GM12872 (cell line): Measurements from ENCODE around the gene MYG1.

Experiments
- CTCF ChIP-seq: IDR thresholded peaks from 3 replicates; pipeline ENCODE4 v1.5.1; 2011; ENCODE audit warnings: low read depth, mild to moderate bottlenecking, low read length, moderate library complexity; ENCODE audit not compliant: insufficient read depth

The MYG1 gene

DNA sequence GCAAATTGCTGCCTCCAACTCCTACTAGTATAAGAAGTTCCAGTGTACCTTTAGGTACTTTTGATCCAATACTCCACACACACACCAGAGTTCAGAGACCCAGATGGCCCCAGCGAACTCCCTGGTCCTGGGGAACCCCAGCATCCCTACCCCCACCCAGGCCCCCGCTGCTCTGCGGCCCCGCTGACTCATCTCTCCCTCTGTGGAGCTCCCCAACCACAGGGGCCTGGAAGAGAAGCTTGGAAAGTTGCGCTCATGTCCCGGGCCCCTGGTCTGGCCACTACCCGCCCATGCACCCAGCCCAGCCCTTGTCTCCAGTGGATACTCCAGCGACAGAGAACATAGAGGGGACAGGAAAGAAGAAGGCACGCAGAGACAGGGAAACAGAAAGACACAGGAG is 40.9 kb downstream of the MYG1 start:
- no peak for TF ChIP-seq CTCF

DNA sequence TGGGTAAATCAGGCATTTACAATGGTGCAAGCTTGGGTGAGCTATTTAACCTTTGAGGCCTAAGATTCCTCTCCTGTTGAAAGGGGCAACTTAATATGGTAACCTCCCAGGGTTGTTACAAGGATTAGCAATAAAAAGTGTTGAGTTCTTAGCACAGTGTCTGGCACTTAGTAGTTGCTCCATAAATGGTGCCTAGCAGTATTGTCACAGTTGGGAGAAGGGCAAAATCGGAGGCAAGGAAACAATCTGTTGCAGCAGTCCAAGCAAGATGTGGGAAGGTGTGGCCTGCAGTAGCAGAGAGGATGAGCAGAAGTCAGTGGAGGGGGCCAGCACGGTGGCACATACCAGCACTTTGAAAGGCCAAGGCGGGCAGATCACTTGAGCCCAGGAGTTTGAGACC is 44.0 kb downstream of the MYG1 start:
- TF ChIP-seq CTCF, result no peak

DNA sequence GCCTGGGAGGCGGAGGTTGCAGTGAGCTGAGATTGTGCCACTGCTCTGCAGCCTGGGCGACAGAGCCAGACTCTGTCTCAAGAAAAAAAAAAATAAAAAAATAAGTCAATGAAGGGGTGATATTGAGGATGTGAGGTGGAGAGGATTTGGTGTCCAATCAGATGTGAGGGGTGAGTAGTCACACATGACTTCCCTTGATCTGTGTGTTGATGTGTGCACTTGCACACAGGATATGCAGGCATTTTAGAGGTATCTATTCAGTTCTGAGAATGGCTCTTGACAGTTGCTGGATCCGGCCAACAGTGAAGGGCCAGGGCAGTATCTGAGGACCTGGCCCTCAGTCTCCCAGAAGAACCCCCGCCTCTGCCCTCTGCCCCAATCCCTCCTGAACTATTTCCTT is 44.5 kb downstream of the MYG1 start:
- no peak for TF ChIP-seq CTCF

DNA sequence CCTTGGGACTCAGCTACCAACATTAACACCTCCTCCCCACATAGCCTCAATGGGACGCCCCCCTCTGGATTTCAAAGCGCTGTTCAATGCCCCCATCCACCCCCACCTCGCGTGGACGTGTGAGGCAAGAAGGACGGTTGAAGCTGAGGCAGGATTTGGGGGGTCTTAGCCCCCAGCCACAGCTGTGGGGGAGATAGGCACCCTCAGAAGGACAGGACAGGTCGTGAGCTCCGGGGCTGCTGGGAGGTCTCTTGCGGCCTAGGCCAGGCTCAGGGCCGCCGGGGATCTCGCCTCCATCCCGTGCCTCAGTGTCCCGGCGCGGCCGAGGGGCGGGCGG is 45.0 kb downstream of the MYG1 start:
- TF ChIP-seq CTCF, result no peak

DNA sequence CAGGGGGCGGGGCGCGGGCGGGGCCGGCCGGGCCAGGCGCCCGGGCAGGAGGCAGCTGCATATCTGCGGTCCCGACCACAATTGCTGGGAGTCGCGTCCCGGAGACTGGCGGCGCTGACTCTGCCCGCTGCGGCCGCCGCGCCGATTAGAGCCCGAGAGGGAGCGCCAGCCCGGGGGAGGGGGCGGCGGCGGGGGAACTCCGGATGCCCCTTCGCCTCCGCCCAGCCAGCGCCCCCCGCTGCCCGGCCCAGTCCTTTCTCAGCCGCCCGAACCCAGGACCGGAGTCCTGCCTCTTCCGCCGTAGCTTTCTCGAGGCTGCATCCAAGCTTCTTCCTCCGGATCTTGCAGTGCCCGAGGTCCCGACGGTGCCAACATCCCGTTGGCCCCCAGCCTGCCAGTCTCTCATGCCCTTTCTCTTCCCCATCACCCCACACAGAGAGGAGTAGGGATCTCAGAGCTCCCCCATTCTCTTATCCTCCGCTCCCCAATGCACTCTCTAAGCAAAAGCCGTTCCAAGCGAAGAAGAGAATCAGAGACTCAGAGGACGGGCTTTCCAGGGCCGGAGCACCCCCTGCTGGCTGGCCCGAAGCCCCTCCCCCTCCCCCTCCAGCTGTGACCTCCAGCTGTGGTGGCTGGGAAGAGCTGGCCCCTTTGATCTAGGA is 45.5 kb downstream of the MYG1 start:
- peak; percentile 84 for TF ChIP-seq CTCF

DNA sequence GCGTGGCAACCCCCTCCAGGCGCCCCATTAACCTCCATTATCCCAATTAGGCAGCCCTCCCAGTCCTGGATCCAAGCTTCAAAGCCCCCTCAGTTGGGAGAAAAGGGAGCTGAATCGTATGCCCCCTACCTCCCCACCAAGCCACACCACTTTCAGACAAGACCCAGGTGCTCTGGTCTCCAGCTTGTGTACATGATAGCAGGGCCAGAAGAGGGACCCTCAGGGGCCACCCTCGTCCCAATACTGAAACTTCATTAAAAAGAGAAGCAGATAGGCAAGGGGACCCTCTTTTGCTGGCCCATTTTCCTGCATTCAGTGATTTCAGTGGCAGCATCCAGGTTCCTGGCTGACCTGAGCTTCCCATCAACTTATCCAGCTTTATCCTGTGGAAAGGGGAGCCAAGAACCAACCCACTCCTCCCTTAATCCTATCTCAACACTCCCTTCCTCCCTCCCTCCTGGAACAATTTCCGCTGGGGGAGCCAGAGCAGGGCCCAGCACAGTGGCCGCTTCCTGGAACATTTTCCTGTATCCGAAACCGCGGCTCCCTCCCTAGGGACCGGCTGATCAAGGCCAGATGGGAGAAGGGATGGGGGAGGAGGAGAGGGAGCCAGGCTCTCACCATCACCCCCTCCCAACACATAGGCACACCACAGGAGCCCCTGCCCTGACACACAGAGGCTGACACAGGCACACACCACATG is 46.1 kb downstream of the MYG1 start:
- no peak for TF ChIP-seq CTCF

DNA sequence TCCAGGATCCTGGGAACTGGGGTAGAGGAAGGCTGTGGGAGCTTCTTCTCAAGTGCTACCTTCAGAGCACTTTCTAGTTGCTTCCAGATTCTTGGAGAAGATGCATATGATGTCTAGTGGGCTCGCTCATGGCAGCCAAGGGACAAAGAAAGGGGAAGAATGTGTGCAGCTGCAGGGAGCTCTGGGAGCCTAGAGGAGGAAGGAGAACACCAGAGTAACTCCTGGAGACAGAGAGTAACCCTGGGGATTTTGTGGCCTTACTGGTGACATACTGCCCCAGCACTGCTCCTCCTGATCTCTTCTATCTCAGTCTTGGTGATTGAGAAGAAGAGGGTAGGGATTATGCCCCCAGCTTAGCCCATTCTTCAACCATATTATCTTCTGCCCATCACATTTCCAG is 47.0 kb downstream of the MYG1 start:
- TF ChIP-seq CTCF, result no peak

DNA sequence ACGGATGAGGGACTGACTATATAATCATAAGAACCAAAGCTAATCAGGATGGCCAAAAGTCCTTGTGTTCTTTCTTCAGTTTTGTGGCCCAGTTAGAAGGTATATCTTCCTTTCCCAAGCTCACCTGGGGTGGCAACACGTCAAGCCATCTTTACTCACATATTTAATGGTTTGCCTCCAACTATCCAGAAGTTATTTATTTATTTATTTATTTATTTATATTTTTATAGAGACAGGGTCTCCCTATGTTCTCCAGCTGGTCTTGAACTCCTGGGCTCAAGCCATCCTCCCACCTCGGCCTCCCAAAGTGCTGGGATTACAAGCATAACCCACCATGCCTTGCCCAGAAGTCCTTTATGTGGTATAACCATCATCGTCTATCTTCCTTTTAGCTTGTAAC is 48.4 kb downstream of the MYG1 start:
- TF ChIP-seq CTCF, result no peak
